Measurements from ENCODE around the gene MAP3K12. TPM values are rescaled to one million over a fixed set of nuclear protein-coding genes. Genes with fewer than 3 reads are reported as not detected.

MAP3K12 gene
- total and polyA plus RNA-seq, 2 of the 4 experiments (the other 2 are of a cell fraction), result 29.0 to 52.5 TPM

GRCh38 chr12:53472056-53472582, 27.1 kb downstream of the MAP3K12 start:
- POLR2A ChIA-PET (ENCODE audit: unreplicated experiment), result no interaction called here
- H3K18ac ChIP-seq (ENCODE audit: low read depth, low read length), result no peak overlapping the region
- no peaks in the 10 kb centered on the region for H3K9me3 ChIP-seq (ENCODE audit: control insufficient read depth, insufficient read depth, low read length)
- ATAC-seq (ENCODE audit: low read depth) (no peak), DNase-seq (no peak)
- no peak overlapping the region for H2BK120ac ChIP-seq (ENCODE audit: low read depth, low read length)
- no peak overlapping the region for H4K5ac ChIP-seq (ENCODE audit: low read depth, low read length)
- no peak overlapping the region for H3K23ac ChIP-seq (ENCODE audit: low read depth, low read length)
- no peaks in the 10 kb centered on the region for H3K27me3 ChIP-seq (ENCODE audit: control insufficient read depth, insufficient read depth, low read length)
- H3K36me3 ChIP-seq (ENCODE audit: control insufficient read depth, insufficient read depth, low read length), result peaks cover 84% of the 10 kb centered on the region
- BruUV-seq (replicated peaks), result no TSS peak
- in situ Hi-C loops (cut with MboI; ENCODE audit: low sequenced_read_pairs), result no loop called here
- no peak overlapping the region for H2AK5ac ChIP-seq (ENCODE audit: low read depth, low read length)
- no peak overlapping the region for H3K4me3 ChIP-seq (ENCODE audit: insufficient read depth, low read depth, low read length)
- H3K14ac ChIP-seq (replicated peaks; ENCODE audit: low read depth, low read length), result no peak overlapping the region
- H3K56ac ChIP-seq (ENCODE audit: extremely low read depth, insufficient read depth, low read length), result no peak overlapping the region
- no peaks in the 10 kb centered on the region for H3K9me1 ChIP-seq (ENCODE audit: insufficient read depth, low read length)
- peaks cover 82% of the 10 kb centered on the region for H4K20me1 ChIP-seq (ENCODE audit: insufficient read depth, low read length)
- no peak overlapping the region for H3K4ac ChIP-seq (ENCODE audit: low read depth, low read length)
- dilution Hi-C loops (cut with HindIII; ENCODE audit: low sequenced_read_pairs, unreplicated experiment), result no loop called here
- no peak overlapping the region for H2AK9ac ChIP-seq (replicated peaks; ENCODE audit: low read depth, low read length, poor library complexity)
- H2BK15ac ChIP-seq (ENCODE audit: low read depth, low read length), result no peak overlapping the region
- H4K91ac ChIP-seq (ENCODE audit: insufficient read depth, low read depth, low read length), result no peak overlapping the region
- CTCF ChIA-PET, result no interaction called here
- peaks cover 7% of the 10 kb centered on the region for H3K4me1 ChIP-seq (ENCODE audit: control insufficient read depth, insufficient read depth, low read length)
- no peak overlapping the region for H3K4me2 ChIP-seq (ENCODE audit: low read depth, low read length)
- no peak overlapping the region for H2AFZ ChIP-seq (replicated peaks; ENCODE audit: low read length, poor library complexity)
- H3K9ac ChIP-seq (ENCODE audit: low read depth, low read length), result no peak overlapping the region
- WGBS, 2 experiments (ENCODE audit: extremely low coverage in 2 of 2, insufficient read length in 1 of 2), result no CpG with 5 or more reads among the region's 1 CpG
- no peak overlapping the region for H2BK20ac ChIP-seq (ENCODE audit: low read depth, low read length)
- no peak for TF ChIP-seq MAFK (IDR thresholded peaks at IDR 0.05; ENCODE audit: low read depth, low read length)
- no peak for TF ChIP-seq RAD21 (IDR thresholded peaks at IDR 0.05; ENCODE audit: low read length)
- no peak for TF ChIP-seq NFE2L2 (IDR thresholded peaks at IDR 0.05; ENCODE audit: low read depth, low read length)
- TF ChIP-seq ELK1 (IDR thresholded peaks at IDR 0.05; ENCODE audit: borderline replicate concordance, low read depth, low read length), result no peak
- TF ChIP-seq MAZ (IDR thresholded peaks at IDR 0.05; ENCODE audit: borderline replicate concordance, low read depth, low read length), result no peak
- TF ChIP-seq SMC3 (IDR thresholded peaks at IDR 0.05; ENCODE audit: low read depth, low read length), result no peak
- TF ChIP-seq RFX5 (IDR thresholded peaks at IDR 0.05; ENCODE audit: low read depth, low read length), result no peak
- TF ChIP-seq RCOR1 (IDR thresholded peaks at IDR 0.05; ENCODE audit: insufficient replicate concordance, low read length), result no peak
- TF ChIP-seq CHD1 (IDR thresholded peaks at IDR 0.05; ENCODE audit: low read depth, low read length), result no peak
- no peak for TF ChIP-seq USF2 (IDR thresholded peaks at IDR 0.05; ENCODE audit: low read depth, low read length)
- intact Hi-C loops (cut with micrococcal nuclease), result no loop called here
- no peak overlapping the region for H3K27ac ChIP-seq (ENCODE audit: insufficient read depth, low read length)
- no peak overlapping the region for H4K8ac ChIP-seq (ENCODE audit: low read depth in 2 of 2, low read length in 2 of 2)
- peaks cover 27 to 70% of the 10 kb centered on the region in 2 experiments for H3K79me1 ChIP-seq (ENCODE audit: low read depth in 1 of 2, low read length in 2 of 2)
- no peak overlapping the region for H2BK5ac ChIP-seq (ENCODE audit: low read depth, low read length, poor library complexity, severe bottlenecking)

Data from IMR-90 (cell line).